Measurements from ENCODE around the gene PRDM2. TPM values are rescaled to one million over a fixed set of nuclear protein-coding genes. Genes with fewer than 3 reads are reported as not detected.

Gene PRDM2
- total RNA-seq, 1 experiment from 2014 or later = 7.2 TPM

GRCh38 chr1:13732971-13733667 lies 33.1 kb downstream of the PRDM2 start:
- DNase-seq (ENCODE audit: extremely low read depth, low read depth) = no peak

- DNase-seq (ENCODE audit: extremely low read depth, low read depth) = no peak
Measured at GRCh38 chr1:13733711-13734110, 33.7 kb downstream of the PRDM2 start.

- no peak for DNase-seq (ENCODE audit: extremely low read depth, low read depth)
Measured at GRCh38 chr1:13735168-13735930, 35.4 kb downstream of the PRDM2 start.

- no peak for DNase-seq (ENCODE audit: extremely low read depth, low read depth)
Measured at GRCh38 chr1:13737398-13737797, 37.4 kb downstream of the PRDM2 start.

- DNase-seq (ENCODE audit: extremely low read depth, low read depth) = no peak
Measured at GRCh38 chr1:13746342-13746741, 46.4 kb downstream of the PRDM2 start.

- DNase-seq (ENCODE audit: extremely low read depth, low read depth) = peak; percentile 90
Measured at GRCh38 chr1:13748610-13749505, 48.9 kb downstream of the PRDM2 start.

GRCh38 chr1:13749543-13750341 lies 49.8 kb downstream of the PRDM2 start:
- DNase-seq (ENCODE audit: extremely low read depth, low read depth) = peak; percentile 14

- DNase-seq (ENCODE audit: extremely low read depth, low read depth) = no peak
Measured at GRCh38 chr1:13751458-13751871, 51.5 kb downstream of the PRDM2 start.

GRCh38 chr1:13751985-13752384 lies 52.0 kb downstream of the PRDM2 start:
- no peak for DNase-seq (ENCODE audit: extremely low read depth, low read depth)

- DNase-seq (ENCODE audit: extremely low read depth, low read depth) = no peak
Measured at GRCh38 chr1:13752852-13753251, 52.9 kb downstream of the PRDM2 start.

GRCh38 chr1:13753636-13754402 lies 53.8 kb downstream of the PRDM2 start:
- DNase-seq (ENCODE audit: extremely low read depth, low read depth) = no peak

GRCh38 chr1:13754510-13755103 lies 54.6 kb downstream of the PRDM2 start:
- no peak for DNase-seq (ENCODE audit: extremely low read depth, low read depth)

- DNase-seq (ENCODE audit: extremely low read depth, low read depth) = no peak
Measured at GRCh38 chr1:13756557-13757315, 56.7 kb downstream of the PRDM2 start.

- DNase-seq (ENCODE audit: extremely low read depth, low read depth) = no peak
Measured at GRCh38 chr1:13757693-13758092, 57.7 kb downstream of the PRDM2 start.

- DNase-seq (ENCODE audit: extremely low read depth, low read depth) = no peak
Measured at GRCh38 chr1:13759072-13759471, 59.1 kb downstream of the PRDM2 start.

- DNase-seq (ENCODE audit: extremely low read depth, low read depth) = no peak
Measured at GRCh38 chr1:13760340-13760739, 60.4 kb downstream of the PRDM2 start.

- no peak for DNase-seq (ENCODE audit: extremely low read depth, low read depth)
Measured at GRCh38 chr1:13760921-13761320, 60.9 kb downstream of the PRDM2 start.

GRCh38 chr1:13761883-13762282 lies 61.9 kb downstream of the PRDM2 start:
- DNase-seq (ENCODE audit: extremely low read depth, low read depth) = no peak
